LoVo (cell line): Measurements from ENCODE around the gene NFKBIB.

Experiments
- DNase-seq: peaks from one replicate; pipeline ENCODE4 v3.0.0-alpha.2; 2016; ENCODE audit warnings: low spot score

NFKBIB gene

DNA sequence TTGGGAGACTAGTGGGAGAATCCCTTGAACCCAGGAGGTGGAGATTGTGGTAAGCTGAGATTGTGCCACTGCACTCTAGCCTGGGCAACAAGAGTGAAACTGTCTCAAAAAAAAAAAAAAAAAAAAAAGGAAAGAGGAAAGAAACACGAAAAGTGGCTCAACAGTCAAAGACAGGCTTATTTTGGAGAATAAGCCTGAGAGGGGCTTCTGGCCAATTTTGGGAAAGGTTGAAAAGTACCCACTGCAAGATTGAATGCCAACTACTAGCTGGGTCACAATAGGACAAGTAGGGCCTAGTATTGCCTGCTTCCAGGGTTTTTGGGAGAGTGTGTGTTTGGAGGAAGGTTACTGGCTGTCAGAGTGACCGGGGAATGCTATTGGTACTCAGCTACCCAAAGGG, 58.5 kb downstream of the NFKBIB start:
- no peak for DNase-seq
